ENCODE measurements around the gene GPR137B.

Gene GPR137B

GRCh38 chr1:236201786-236202185 lies 59.4 kb downstream of the GPR137B start:
- Mint-ChIP-seq H3K27me3 (no peaks in the 10 kb centered on the region), H3K4me1 (no peaks in the 10 kb centered on the region), H3K4me3 (no peak overlapping the region), H3K9me3 (peaks cover 39% of the 10 kb centered on the region), H3K27ac (no peak overlapping the region), H3K36me3 (peaks cover 35% of the 10 kb centered on the region)
- ATAC-seq (ENCODE audit: low read depth) = no peak
- no peak for DNase-seq (ENCODE audit: low spot score in 2 of 2)

- H3K9me3 Mint-ChIP-seq = peaks cover 30% of the 10 kb centered on the region
- H3K36me3 Mint-ChIP-seq = peaks cover 26% of the 10 kb centered on the region
- DNase-seq (ENCODE audit: low spot score in 2 of 2) (no peak), ATAC-seq (ENCODE audit: low read depth) (no peak)
- H3K27ac Mint-ChIP-seq = no peak overlapping the region
- H3K4me3 Mint-ChIP-seq = no peak overlapping the region
- no peaks in the 10 kb centered on the region for H3K27me3 Mint-ChIP-seq
- no peaks in the 10 kb centered on the region for H3K4me1 Mint-ChIP-seq
Measured at GRCh38 chr1:236204039-236204438, 61.7 kb downstream of the GPR137B start.

GRCh38 chr1:236204656-236205055 lies 62.3 kb downstream of the GPR137B start:
- peaks cover 25% of the 10 kb centered on the region for H3K36me3 Mint-ChIP-seq
- H3K27ac Mint-ChIP-seq = no peak overlapping the region

GRCh38 chr1:236206548-236206947 lies 64.2 kb downstream of the GPR137B start:
- ATAC-seq (ENCODE audit: low read depth) (no peak), DNase-seq (ENCODE audit: low spot score in 2 of 2) (no peak)
- Mint-ChIP-seq H3K27ac (no peak overlapping the region), H3K4me1 (no peaks in the 10 kb centered on the region), H3K4me3 (no peak overlapping the region), H3K36me3 (peaks cover 20% of the 10 kb centered on the region), H3K9me3 (peaks cover 15% of the 10 kb centered on the region), H3K27me3 (no peaks in the 10 kb centered on the region)

More at GRCh38 chr1:236204656-236205055, 62.3 kb downstream of the GPR137B start:
- no peaks in the 10 kb centered on the region for H3K27me3 Mint-ChIP-seq
- no peak for ATAC-seq (ENCODE audit: low read depth)
- no peak overlapping the region for H3K4me3 Mint-ChIP-seq
- H3K9me3 Mint-ChIP-seq = peaks cover 27% of the 10 kb centered on the region
- H3K4me1 Mint-ChIP-seq = no peaks in the 10 kb centered on the region
- DNase-seq (ENCODE audit: low spot score in 2 of 2) = no peak

- Mint-ChIP-seq H3K9me3 (peaks cover 12% of the 10 kb centered on the region), H3K4me3 (no peak overlapping the region), H3K27me3 (no peaks in the 10 kb centered on the region), H3K36me3 (peaks cover 21% of the 10 kb centered on the region), H3K4me1 (no peaks in the 10 kb centered on the region), H3K27ac (no peak overlapping the region)
- ATAC-seq (ENCODE audit: low read depth) (no peak), DNase-seq (ENCODE audit: low spot score in 2 of 2) (no peak)
Measured at GRCh38 chr1:236207121-236207520, 64.8 kb downstream of the GPR137B start.

- H3K4me3 Mint-ChIP-seq = no peak overlapping the region
- DNase-seq (ENCODE audit: low spot score in 2 of 2) = no peak
- H3K4me1 Mint-ChIP-seq = no peaks in the 10 kb centered on the region
Measured at GRCh38 chr1:236207569-236207968, 65.2 kb downstream of the GPR137B start.

GRCh38 chr1:236209185-236209584 lies 66.8 kb downstream of the GPR137B start:
- peaks cover 4% of the 10 kb centered on the region for H3K9me3 Mint-ChIP-seq
- no peak overlapping the region for H3K4me3 Mint-ChIP-seq
- no peaks in the 10 kb centered on the region for H3K27me3 Mint-ChIP-seq
- H3K36me3 Mint-ChIP-seq = peaks cover 19% of the 10 kb centered on the region
- DNase-seq (ENCODE audit: low spot score in 2 of 2) (no peak), ATAC-seq (ENCODE audit: low read depth) (no peak)
- H3K4me1 Mint-ChIP-seq = no peaks in the 10 kb centered on the region
- H3K27ac Mint-ChIP-seq = no peak overlapping the region

More at GRCh38 chr1:236207569-236207968, 65.2 kb downstream of the GPR137B start:
- H3K9me3 Mint-ChIP-seq = peaks cover 12% of the 10 kb centered on the region
- no peak for ATAC-seq (ENCODE audit: low read depth)
- no peaks in the 10 kb centered on the region for H3K27me3 Mint-ChIP-seq
- H3K36me3 Mint-ChIP-seq = peaks cover 23% of the 10 kb centered on the region
- no peak overlapping the region for H3K27ac Mint-ChIP-seq

- Mint-ChIP-seq H3K36me3 (peaks cover 19% of the 10 kb centered on the region), H3K4me1 (no peaks in the 10 kb centered on the region), H3K4me3 (no peak overlapping the region), H3K9me3 (peaks cover 1% of the 10 kb centered on the region), H3K27ac (no peak overlapping the region), H3K27me3 (no peaks in the 10 kb centered on the region)
- DNase-seq (ENCODE audit: low spot score in 2 of 2) (no peak), ATAC-seq (ENCODE audit: low read depth) (no peak)
Measured at GRCh38 chr1:236209713-236210112, 67.4 kb downstream of the GPR137B start.

GRCh38 chr1:236211815-236212214 lies 69.5 kb downstream of the GPR137B start:
- Mint-ChIP-seq H3K4me1 (no peaks in the 10 kb centered on the region), H3K27me3 (no peaks in the 10 kb centered on the region), H3K4me3 (no peak overlapping the region), H3K9me3 (no peaks in the 10 kb centered on the region), H3K36me3 (peaks cover 23% of the 10 kb centered on the region), H3K27ac (no peak overlapping the region)
- no peak for DNase-seq (ENCODE audit: low spot score in 2 of 2)
- ATAC-seq (ENCODE audit: low read depth) = no peak

- Mint-ChIP-seq H3K27ac (no peak overlapping the region), H3K9me3 (no peaks in the 10 kb centered on the region), H3K4me3 (no peak overlapping the region), H3K27me3 (no peaks in the 10 kb centered on the region), H3K36me3 (peaks cover 23% of the 10 kb centered on the region), H3K4me1 (no peaks in the 10 kb centered on the region)
- no peak for ATAC-seq (ENCODE audit: low read depth)
- DNase-seq (ENCODE audit: low spot score in 2 of 2) = no peak
Measured at GRCh38 chr1:236213534-236213933, 71.2 kb downstream of the GPR137B start.

- no peak overlapping the region for H3K27ac Mint-ChIP-seq
- H3K36me3 Mint-ChIP-seq = peaks cover 23% of the 10 kb centered on the region
- ATAC-seq (ENCODE audit: low read depth) = no peak
Measured at GRCh38 chr1:236214761-236215160, 72.4 kb downstream of the GPR137B start.

GRCh38 chr1:236220473-236220872 lies 78.1 kb downstream of the GPR137B start:
- ATAC-seq (ENCODE audit: low read depth) = no peak
- DNase-seq (ENCODE audit: low spot score in 2 of 2) = no peak
- Mint-ChIP-seq H3K27me3 (no peaks in the 10 kb centered on the region), H3K4me3 (no peak overlapping the region), H3K9me3 (no peaks in the 10 kb centered on the region), H3K4me1 (no peaks in the 10 kb centered on the region), H3K27ac (no peak overlapping the region), H3K36me3 (peaks cover 18% of the 10 kb centered on the region)

More at GRCh38 chr1:236214761-236215160, 72.4 kb downstream of the GPR137B start:
- DNase-seq (ENCODE audit: low spot score in 2 of 2) = no peak
- no peaks in the 10 kb centered on the region for H3K9me3 Mint-ChIP-seq
- H3K27me3 Mint-ChIP-seq = no peaks in the 10 kb centered on the region
- H3K4me3 Mint-ChIP-seq = no peak overlapping the region
- H3K4me1 Mint-ChIP-seq = no peaks in the 10 kb centered on the region

GRCh38 chr1:236222632-236223031 lies 80.3 kb downstream of the GPR137B start:
- ATAC-seq (ENCODE audit: low read depth) = no peak
- no peak overlapping the region for H3K4me3 Mint-ChIP-seq
- no peak for DNase-seq (ENCODE audit: low spot score in 2 of 2)
- H3K9me3 Mint-ChIP-seq = no peaks in the 10 kb centered on the region
- no peaks in the 10 kb centered on the region for H3K27me3 Mint-ChIP-seq
- H3K4me1 Mint-ChIP-seq = no peaks in the 10 kb centered on the region
- no peak overlapping the region for H3K27ac Mint-ChIP-seq
- H3K36me3 Mint-ChIP-seq = peaks cover 14% of the 10 kb centered on the region

GRCh38 chr1:236228411-236228810 lies 86.1 kb downstream of the GPR137B start:
- Mint-ChIP-seq H3K27ac (no peak overlapping the region), H3K4me3 (no peak overlapping the region), H3K36me3 (peaks cover 17% of the 10 kb centered on the region), H3K9me3 (no peaks in the 10 kb centered on the region), H3K4me1 (no peaks in the 10 kb centered on the region), H3K27me3 (no peaks in the 10 kb centered on the region)
- DNase-seq (ENCODE audit: low spot score in 2 of 2) (no peak), ATAC-seq (ENCODE audit: low read depth) (no peak)

- H3K9me3 Mint-ChIP-seq = no peaks in the 10 kb centered on the region
- no peak for DNase-seq (ENCODE audit: low spot score in 2 of 2)
Measured at GRCh38 chr1:236235116-236235515, 92.8 kb downstream of the GPR137B start.

More at GRCh38 chr1:236235116-236235515, 92.8 kb downstream of the GPR137B start:
- H3K36me3 Mint-ChIP-seq = peaks cover 16% of the 10 kb centered on the region
- H3K27me3 Mint-ChIP-seq = no peaks in the 10 kb centered on the region
- no peak overlapping the region for H3K4me3 Mint-ChIP-seq
- H3K4me1 Mint-ChIP-seq = no peaks in the 10 kb centered on the region
- H3K27ac Mint-ChIP-seq = no peak overlapping the region
- no peak for ATAC-seq (ENCODE audit: low read depth)
